Stomach smooth muscle (tissue), 2 donors: Measurements from ENCODE around the gene SIX3.

Experiments used
- H3K27ac ChIP-seq: one replicate; pipeline ENCODE4 v1.7.0; 2013; ENCODE audit warnings: mild to moderate bottlenecking, low read length, inconsistent platforms
- H3K27me3 ChIP-seq, 2 donors: one replicate each; pipeline ENCODE4 v1.7.0; 2013; ENCODE audit warnings: low read length in 2 of 2; ENCODE audit not compliant: insufficient read depth in 2 of 2, control insufficient read depth in 1 of 2
- H3K36me3 ChIP-seq, 2 donors: one replicate each; pipeline ENCODE4 v1.7.0; 2013; ENCODE audit warnings: low read length in 2 of 2; ENCODE audit not compliant: control insufficient read depth in 2 of 2, insufficient read depth in 2 of 2
- H3K4me1 ChIP-seq: one replicate; pipeline ENCODE4 v1.7.0; 2013; ENCODE audit warnings: low read length; ENCODE audit not compliant: control insufficient read depth, insufficient read depth
- H3K4me3 ChIP-seq, 2 donors: one replicate each; pipeline ENCODE4 v1.7.0; 2013; ENCODE audit warnings: low read length in 2 of 2
- H3K9ac ChIP-seq, 2 donors: one replicate each; pipeline ENCODE4 v1.7.0; 2013; ENCODE audit warnings: low read length in 2 of 2, mild to moderate bottlenecking in 1 of 2
- H3K9me3 ChIP-seq, 2 donors: one replicate each; pipeline ENCODE4 v1.7.0; 2013; ENCODE audit warnings: low read length in 2 of 2; ENCODE audit not compliant: control insufficient read depth in 2 of 2
- donor health status: healthy.
- donor health status: Pancreatic carcinoma.

Gene SIX3

GRCh38 chr2:44951124-44951523, 9.6 kb downstream of the SIX3 start:
- H3K27ac ChIP-seq: no peak overlapping the region
- no peaks in the 10 kb centered on the region for H3K9me3 ChIP-seq
- no peak overlapping the region for H3K4me3 ChIP-seq
- H3K27me3 ChIP-seq: peaks cover 80 to 81% of the 10 kb centered on the region in 2 donors
- peaks cover 32% of the 10 kb centered on the region for H3K4me1 ChIP-seq
- no peaks in the 10 kb centered on the region for H3K36me3 ChIP-seq
- H3K9ac ChIP-seq: no peak overlapping the region

DNA sequence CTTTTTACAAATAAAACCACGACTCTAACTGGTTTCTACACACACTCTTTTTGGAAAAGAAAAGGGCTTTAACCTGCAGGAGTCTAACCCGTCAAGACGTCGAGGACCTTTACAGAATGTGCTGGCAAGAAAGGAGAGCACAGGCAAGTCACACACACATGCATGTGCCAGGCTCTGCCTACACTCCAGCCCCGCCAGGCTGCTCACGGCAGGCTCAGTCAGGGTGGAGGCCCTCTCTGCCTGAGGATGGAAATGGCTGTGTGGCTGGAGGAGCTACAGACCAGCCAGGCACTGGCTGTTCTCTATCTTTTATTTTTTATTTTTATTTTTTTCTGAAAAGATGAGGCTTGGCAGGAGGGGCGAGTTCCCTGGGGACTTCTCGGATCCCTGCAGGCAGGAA, 10.2 kb downstream of the SIX3 start:
- H3K9ac ChIP-seq: no peak overlapping the region
- no peak overlapping the region for H3K27ac ChIP-seq
- no peaks in the 10 kb centered on the region for H3K9me3 ChIP-seq
- H3K36me3 ChIP-seq: no peaks in the 10 kb centered on the region
- H3K27me3 ChIP-seq: peaks cover 77 to 81% of the 10 kb centered on the region in 2 donors
- peak overlapping the region in 1 of 2 donors; percentile 69 for H3K4me3 ChIP-seq
- peaks cover 36% of the 10 kb centered on the region for H3K4me1 ChIP-seq

- H3K27me3 ChIP-seq: peaks cover 74 to 76% of the 10 kb centered on the region in 2 donors
- no peaks in the 10 kb centered on the region for H3K36me3 ChIP-seq
- H3K27ac ChIP-seq: no peak overlapping the region
- H3K4me3 ChIP-seq: peak overlapping the region; percentile 62 to 69
- peaks cover 36% of the 10 kb centered on the region for H3K4me1 ChIP-seq
- no peak overlapping the region for H3K9ac ChIP-seq
- no peaks in the 10 kb centered on the region for H3K9me3 ChIP-seq
Observed at GRCh38 chr2:44952143-44952805, 10.8 kb downstream of the SIX3 start.

DNA sequence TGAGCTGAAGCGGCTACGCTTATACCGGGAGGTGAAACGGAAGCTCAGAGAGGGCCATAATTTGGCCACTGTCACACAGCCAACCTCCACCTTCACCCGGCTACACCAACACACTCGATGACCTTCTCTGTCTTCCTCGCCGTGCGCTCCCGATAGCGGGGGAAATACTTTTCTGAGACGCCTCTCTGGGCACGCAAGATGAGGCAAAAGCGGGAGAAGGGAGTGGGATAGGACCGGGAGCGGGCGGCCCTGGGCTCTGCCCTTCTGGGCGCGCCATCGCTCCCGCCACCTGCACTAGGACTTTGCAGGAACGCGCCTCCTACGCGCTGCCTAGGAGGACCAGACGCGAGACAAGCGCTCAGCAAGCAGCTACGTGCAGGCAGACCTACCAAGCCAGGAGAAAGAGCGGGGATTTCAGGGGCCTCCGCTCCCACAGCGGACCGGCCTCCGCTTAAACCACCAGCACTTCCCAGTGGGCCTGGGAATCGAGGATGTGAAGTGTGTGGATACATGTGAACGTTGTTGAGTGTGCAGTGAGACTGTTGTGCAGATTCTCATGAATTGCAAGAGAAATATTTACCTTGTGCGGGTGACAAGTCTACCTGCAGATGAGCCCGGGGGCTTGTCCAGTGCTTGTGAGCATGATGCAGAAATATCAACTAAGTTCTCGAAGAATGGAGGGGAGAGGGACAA, 11.4 kb downstream of the SIX3 start:
- Histone ChIP-seq H3K4me1 (peaks cover 36% of the 10 kb centered on the region), H3K36me3 (no peaks in the 10 kb centered on the region), H3K9ac (no peak overlapping the region), H3K27ac (no peak overlapping the region), H3K27me3 (peaks cover 71 to 74% of the 10 kb centered on the region in 2 donors), H3K4me3 (peak overlapping the region; percentile 62 to 69), H3K9me3 (no peaks in the 10 kb centered on the region)

GRCh38 chr2:44953499-44953883, 12.0 kb downstream of the SIX3 start:
- Histone ChIP-seq H3K27ac (no peak overlapping the region), H3K4me3 (no peak overlapping the region), H3K9me3 (no peaks in the 10 kb centered on the region), H3K27me3 (peaks cover 66 to 75% of the 10 kb centered on the region in 2 donors), H3K4me1 (peaks cover 36% of the 10 kb centered on the region), H3K9ac (no peak overlapping the region), H3K36me3 (no peaks in the 10 kb centered on the region)

DNA sequence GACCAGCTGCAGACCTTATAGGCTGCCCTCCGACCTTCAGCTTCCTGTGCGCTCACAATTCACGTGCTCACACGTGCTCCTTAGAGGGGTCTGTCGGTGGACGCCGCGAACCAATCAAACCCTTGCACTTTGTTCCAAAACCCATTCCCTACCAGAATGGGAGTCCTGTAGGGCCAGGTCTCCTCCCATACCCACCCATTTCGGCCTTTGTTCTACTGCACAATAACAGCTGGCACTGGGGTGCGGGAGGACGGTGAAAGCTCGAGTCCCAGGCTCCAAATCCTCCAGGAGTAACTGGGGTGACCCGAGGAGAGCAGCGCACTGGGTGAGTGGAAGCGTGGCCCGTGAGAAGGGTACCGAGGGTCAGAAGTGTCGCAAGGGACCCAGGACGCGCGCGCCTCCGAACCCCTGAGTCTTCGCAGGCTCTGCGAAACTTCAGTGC, 13.0 kb downstream of the SIX3 start:
- H3K4me3 ChIP-seq: peak overlapping the region; percentile 56 to 64
- H3K36me3 ChIP-seq: no peaks in the 10 kb centered on the region
- H3K9me3 ChIP-seq: no peaks in the 10 kb centered on the region
- H3K9ac ChIP-seq: no peak overlapping the region
- no peak overlapping the region for H3K27ac ChIP-seq
- H3K4me1 ChIP-seq: peaks cover 36% of the 10 kb centered on the region
- H3K27me3 ChIP-seq: peaks cover 61 to 65% of the 10 kb centered on the region in 2 donors

DNA sequence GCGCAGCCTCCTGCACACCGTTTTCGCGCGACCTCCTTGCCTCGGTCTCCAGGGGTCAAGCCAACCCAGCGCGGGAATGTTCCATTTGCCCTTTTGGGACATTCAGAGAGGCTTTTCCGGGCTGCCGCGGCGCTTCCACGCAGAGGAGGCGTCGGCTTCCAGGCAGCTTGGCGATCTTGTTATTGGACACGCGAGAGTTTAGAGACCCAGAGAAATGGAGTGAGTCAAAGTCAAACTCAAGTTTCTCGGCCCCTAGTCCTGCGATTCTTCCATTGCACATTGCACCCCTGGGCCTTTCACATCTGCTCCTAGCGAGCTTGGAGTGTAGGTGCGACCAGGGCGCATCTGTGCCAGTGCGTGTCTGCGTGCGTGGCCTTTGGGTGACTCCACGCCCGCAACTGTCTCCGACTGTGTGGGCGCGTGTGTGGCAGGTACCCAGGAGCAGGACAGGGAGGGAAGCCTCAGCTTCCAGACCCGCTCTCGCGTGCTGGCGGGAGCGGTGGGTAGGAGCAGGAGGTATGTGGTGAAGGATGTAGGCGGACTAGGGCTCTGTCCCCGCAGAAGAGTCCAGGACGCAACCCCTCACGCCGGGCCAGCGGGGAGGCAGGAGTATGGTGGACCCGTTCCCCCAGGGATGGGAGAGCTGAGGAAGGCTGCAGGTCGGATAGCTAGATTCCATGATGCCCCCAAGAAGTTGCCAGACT, 13.5 kb downstream of the SIX3 start:
- H3K4me3 ChIP-seq: peak overlapping the region; percentile 56 to 64
- no peak overlapping the region for H3K9ac ChIP-seq
- H3K4me1 ChIP-seq: peaks cover 36% of the 10 kb centered on the region
- H3K36me3 ChIP-seq: no peaks in the 10 kb centered on the region
- peaks cover 55 to 59% of the 10 kb centered on the region in 2 donors for H3K27me3 ChIP-seq
- H3K9me3 ChIP-seq: no peaks in the 10 kb centered on the region
- no peak overlapping the region for H3K27ac ChIP-seq

DNA sequence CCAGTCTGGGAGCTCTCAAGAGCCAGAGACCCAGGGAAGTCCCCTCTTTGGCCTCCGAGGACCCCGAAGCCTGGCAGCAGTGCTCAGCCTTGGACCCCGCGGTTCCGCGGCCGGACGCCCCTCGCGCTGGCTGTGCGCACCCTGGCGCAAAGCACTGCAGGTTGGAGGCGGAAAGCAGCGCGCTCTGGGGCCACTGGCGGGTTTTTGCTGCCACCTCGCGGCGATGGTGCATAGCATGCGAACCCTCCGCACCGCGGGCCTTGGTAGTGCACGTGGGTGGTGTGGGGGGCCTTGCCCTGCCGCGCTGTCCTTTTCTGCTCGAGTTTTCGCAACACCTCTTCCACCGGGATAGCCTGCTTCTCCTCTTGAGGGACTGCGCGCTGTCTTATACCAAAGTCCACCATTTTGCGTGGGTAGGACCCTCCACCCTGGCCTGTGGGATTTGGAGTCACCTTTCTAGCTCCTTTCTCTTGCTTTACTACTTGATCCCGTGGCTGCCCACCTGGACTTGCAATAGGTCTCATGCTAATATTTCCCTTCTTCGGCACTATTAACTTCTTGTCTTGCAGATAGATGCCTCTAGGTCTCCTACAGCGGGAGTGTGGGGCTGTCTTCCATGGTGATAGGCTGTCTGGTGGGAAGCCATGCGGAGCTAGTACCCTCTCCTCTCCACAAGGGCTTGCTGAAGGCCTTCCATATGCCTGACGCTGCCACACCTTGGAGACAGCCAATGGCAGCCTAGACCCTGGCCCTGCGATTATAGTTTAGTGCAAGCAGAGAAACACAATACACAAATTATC, 14.3 kb downstream of the SIX3 start:
- no peaks in the 10 kb centered on the region for H3K9me3 ChIP-seq
- peak overlapping the region; percentile 56 to 64 for H3K4me3 ChIP-seq
- H3K4me1 ChIP-seq: peaks cover 36% of the 10 kb centered on the region
- H3K27me3 ChIP-seq: peaks cover 48 to 53% of the 10 kb centered on the region in 2 donors
- H3K27ac ChIP-seq: no peak overlapping the region
- no peaks in the 10 kb centered on the region for H3K36me3 ChIP-seq
- H3K9ac ChIP-seq: no peak overlapping the region

DNA sequence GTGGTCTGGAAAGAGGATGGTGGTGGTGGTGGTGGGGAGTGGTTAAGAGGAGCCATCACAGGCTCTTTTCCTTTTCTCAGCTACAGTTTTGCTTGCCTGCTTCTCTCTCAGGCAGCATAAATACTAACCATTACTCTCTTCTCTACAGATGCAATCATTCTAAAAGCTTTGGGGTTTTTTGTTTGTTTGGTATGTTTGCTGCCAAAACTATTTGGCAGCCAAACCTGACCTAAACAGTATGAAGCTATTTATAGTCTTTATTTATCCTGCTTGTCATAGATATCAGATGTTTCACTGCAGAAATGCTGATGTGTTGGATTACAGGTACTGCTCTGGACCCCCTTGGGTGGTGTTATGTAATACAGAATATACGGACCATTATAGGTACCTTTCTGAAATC, 15.3 kb downstream of the SIX3 start:
- H3K27me3 ChIP-seq: peaks cover 45 to 46% of the 10 kb centered on the region in 2 donors
- no peaks in the 10 kb centered on the region for H3K36me3 ChIP-seq
- H3K9ac ChIP-seq: no peak overlapping the region
- H3K27ac ChIP-seq: no peak overlapping the region
- peaks cover 33% of the 10 kb centered on the region for H3K4me1 ChIP-seq
- H3K4me3 ChIP-seq: no peak overlapping the region
- H3K9me3 ChIP-seq: no peaks in the 10 kb centered on the region

GRCh38 chr2:44957656-44958327, 16.3 kb downstream of the SIX3 start:
- Histone ChIP-seq H3K9ac (no peak overlapping the region), H3K4me1 (peaks cover 24% of the 10 kb centered on the region), H3K27me3 (peaks cover 37 to 40% of the 10 kb centered on the region in 2 donors), H3K9me3 (no peaks in the 10 kb centered on the region), H3K27ac (no peak overlapping the region), H3K4me3 (no peak overlapping the region), H3K36me3 (no peaks in the 10 kb centered on the region)
